Measurements from ENCODE around the gene MERTK. TPM values are rescaled to one million over a fixed set of nuclear protein-coding genes. Genes with fewer than 3 reads are reported as not detected.

Gene MERTK
- total RNA-seq, 1 donor from 2014 or later = 4.3 TPM

DNA sequence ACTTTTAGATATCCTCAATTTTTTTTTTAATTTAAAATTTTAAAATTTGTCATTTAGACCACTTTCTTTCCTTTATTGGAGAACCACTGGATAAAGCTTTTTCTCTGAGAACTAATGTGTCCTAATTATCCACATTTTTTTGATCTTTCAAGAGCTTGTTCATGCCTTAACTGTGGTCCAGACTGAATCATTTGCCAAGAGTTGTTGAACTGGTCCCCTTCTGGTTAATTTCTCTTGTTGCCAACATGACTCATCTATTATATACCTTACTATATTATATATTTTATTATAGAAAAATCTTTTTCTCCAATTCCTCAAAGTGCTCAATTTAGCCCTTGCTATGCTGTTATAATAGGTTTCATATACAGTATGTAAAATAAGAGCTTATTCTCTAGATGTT is 103.5 kb downstream of the MERTK start:
- DNase-seq (ENCODE audit: low read depth) = no peak
- TF ChIP-seq CTCF (conservative IDR thresholded peaks at IDR 0.05; ENCODE audit: low read depth, low read length) = no peak
- H3K4me3 ChIP-seq (ENCODE audit: low read depth, low read length) = no peak overlapping the region

DNA sequence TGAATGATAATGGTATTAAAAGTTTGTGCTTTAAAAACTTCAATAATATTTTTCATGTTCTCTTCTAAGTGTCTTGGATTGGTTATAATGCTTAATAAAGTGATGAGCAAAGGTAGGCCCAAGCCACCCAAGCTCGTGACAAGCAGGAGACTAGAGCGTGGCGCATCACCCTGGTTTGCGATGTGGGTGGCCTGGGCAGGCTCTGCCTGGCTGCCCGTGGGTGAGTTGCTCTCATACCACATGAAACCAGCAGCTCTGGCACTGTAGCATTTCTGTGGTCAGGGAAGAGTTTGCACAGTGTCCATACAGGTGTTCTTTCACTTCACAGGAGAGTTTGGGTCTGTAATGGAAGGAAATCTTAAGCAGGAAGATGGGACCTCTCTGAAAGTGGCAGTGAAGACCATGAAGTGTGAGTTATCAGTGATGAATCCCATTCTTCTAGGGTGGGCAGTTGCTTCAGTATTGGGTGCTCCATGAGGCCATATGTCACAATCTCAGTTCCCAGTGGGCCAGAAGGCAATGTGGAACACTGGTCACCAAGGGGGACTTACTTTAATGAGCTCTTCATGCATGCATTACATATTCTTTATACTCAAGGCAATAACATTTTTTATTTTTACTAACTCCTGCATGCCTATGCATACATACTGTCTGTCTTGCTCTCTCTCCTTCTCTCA is 105.3 kb downstream of the MERTK start:
- no peak for DNase-seq (ENCODE audit: low read depth)
- H3K4me3 ChIP-seq (ENCODE audit: low read depth, low read length) = no peak overlapping the region
- no peak for TF ChIP-seq CTCF (conservative IDR thresholded peaks at IDR 0.05; ENCODE audit: low read depth, low read length)

DNA sequence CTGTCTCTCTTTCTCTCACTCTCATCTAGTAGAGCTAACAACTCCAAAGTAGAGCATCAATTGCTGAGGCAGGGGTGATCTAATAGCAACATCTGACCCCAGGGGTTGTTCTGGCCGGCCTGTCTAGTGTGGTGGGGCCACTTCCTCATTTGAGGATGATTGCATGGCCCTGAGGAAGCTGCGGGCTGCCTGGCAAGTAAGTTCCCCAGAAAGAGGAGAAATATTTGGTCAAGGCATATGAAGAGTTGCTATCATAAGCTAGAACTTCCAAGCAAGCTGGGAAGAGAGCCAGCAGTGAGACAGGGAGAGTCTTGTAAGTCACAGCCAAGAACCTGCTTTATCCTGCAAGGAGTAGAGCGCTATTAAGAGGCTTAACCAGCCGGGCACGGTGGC is 105.8 kb downstream of the MERTK start:
- no peak overlapping the region for H3K4me3 ChIP-seq (ENCODE audit: low read depth, low read length)
- DNase-seq (ENCODE audit: low read depth) = no peak

DNA sequence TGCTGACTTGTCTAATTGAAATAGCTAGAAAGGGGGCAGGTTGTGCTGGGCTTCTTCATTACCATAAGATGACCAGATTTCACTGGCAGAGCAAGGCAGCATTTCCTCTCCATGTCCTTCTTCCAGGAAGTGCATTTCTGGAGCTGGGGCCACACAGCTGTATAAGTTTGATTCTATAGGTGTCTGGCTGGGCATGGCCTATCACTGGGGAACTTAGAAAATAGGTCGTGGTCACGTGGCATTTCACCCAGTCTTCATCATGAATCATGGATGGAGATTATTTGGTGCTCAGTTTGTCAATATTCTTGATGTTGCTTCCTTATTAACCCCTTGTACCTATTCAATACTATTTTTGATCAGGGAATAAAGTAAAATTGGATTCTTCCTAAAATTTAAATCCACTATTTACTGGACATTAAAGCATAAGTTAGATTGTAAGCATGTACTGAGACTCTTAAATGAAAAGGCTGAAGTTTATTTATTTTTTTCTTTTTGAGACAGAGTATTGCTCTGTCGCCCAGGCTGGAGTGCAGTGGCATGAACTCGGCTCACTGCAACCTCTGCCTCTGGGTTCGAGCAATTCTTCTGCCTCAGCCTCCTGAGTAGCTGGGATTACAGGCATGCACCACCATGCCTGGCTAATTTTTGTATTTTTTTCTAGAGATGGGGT is 107.1 kb downstream of the MERTK start:
- DNase-seq (ENCODE audit: low read depth) = no peak
- TF ChIP-seq CTCF (conservative IDR thresholded peaks at IDR 0.05; ENCODE audit: low read depth, low read length) = no peak
- no peak overlapping the region for H3K4me3 ChIP-seq (ENCODE audit: low read depth, low read length)

More for the DNA sequence above, 105.8 kb downstream of the MERTK start:
- TF ChIP-seq CTCF (conservative IDR thresholded peaks at IDR 0.05; ENCODE audit: low read depth, low read length) = no peak

DNA sequence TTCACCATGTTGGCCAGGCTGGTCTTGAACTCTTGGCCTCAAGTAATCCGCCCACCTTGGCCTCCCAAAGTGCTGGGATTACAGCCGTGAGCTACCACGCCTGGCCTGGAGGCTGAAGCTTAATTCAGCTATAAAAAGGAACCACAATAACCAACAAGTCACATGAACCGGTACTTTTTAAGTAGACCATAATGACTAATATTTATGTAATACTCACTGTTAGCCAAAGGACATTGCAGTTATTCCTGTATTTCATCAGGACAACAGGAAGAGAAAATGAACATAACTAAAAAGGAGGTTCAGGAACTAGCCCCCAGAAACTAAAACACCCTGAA is 107.6 kb downstream of the MERTK start:
- H3K4me3 ChIP-seq (ENCODE audit: low read depth, low read length) = no peak overlapping the region
- TF ChIP-seq CTCF (conservative IDR thresholded peaks at IDR 0.05; ENCODE audit: low read depth, low read length) = no peak
- no peak for DNase-seq (ENCODE audit: low read depth)

DNA sequence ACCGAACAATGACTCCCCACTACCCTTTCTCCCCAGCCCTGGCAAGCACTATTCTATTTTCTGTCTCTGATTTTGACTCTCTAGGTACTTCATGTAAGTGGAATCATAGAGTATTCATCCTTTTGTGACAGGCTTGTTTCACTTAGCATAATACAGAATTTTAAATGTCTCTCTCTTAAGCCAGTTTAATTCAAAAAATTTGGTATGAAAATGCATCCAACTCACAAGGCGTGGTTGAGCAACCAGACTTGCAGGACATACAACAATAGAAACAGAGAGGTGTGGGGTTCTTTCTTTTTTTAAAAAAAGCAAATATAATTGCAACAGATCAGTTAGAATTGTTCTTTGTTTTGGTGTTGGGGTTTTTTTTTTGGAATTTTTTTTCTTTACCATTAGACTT is 109.1 kb downstream of the MERTK start:
- no peak for DNase-seq (ENCODE audit: low read depth)
- TF ChIP-seq CTCF (conservative IDR thresholded peaks at IDR 0.05; ENCODE audit: low read depth, low read length) = no peak
- H3K4me3 ChIP-seq (ENCODE audit: low read depth, low read length) = no peak overlapping the region
